K562 (cell line): ENCODE results near the gene TTC28. TPM values are rescaled to one million over a fixed set of nuclear protein-coding genes. Genes with fewer than 3 reads are reported as not detected.

Experiments used
- NRF1 ChIP-seq, 2 experiments: fragments of 450-650 bp; IDR thresholded peaks in 1 of 2; conservative IDR thresholded peaks in 1 of 2; 2 replicates each; pipeline ENCODE4 v1.6.1; 2014; ENCODE audit warnings: mild to moderate bottlenecking in 2 of 2
- POLR2AphosphoS2 ChIP-seq: IDR thresholded peaks from 2 replicates; pipeline ENCODE4 v1.6.1; 2012; ENCODE audit warnings: low read length, improper control_type of control experiment
- SMAD4 ChIP-seq: fragments of 250-450 bp; sonication (Bioruptor Pico); conservative IDR thresholded peaks from 2 replicates; pipeline ENCODE4 v1.8.0; 2021; ENCODE audit warnings: inconsistent platforms, mild to moderate bottlenecking, moderate library complexity
- SUPT5H ChIP-seq: fragments of 450-650 bp; IDR thresholded peaks from 2 replicates; pipeline ENCODE4 v1.6.1; 2016
- ZBTB11 ChIP-seq, 3 experiments: fragments of 200-800 bp in 1 of 3; fragments of 250-450 bp in 1 of 3; fragments of 450-650 bp in 1 of 3; sonication (Bioruptor Pico) in 1 of 3; sonication (Bioruptor generic) in 1 of 3; formaldehyde crosslinking in 1 of 3; IDR thresholded peaks; 2 replicates each; pipeline versions ENCODE4 v1.6.1 to v1.8.0; 2016 to 2022; ENCODE audit warnings: mild to moderate bottlenecking in 2 of 3, missing genetic modification characterization in 2 of 3, missing compliant biosample characterization in 1 of 3, moderate library complexity in 1 of 3
- ZHX1 ChIP-seq: fragments of 150-350 bp; conservative IDR thresholded peaks from 2 replicates; pipeline ENCODE4 v1.6.1; 2014; ENCODE audit warnings: low read length
- ZNF133 ChIP-seq: fragments of 250-450 bp; sonication (Bioruptor Pico); IDR thresholded peaks from 2 replicates; pipeline ENCODE4 v1.4.0; 2020; ENCODE audit warnings: mild to moderate bottlenecking
- ZNF175 ChIP-seq: fragments of 200-800 bp; sonication (Bioruptor generic); IDR thresholded peaks from 2 replicates; pipeline ENCODE4 v1.6.1; 2016; ENCODE audit warnings: low read depth, mild to moderate bottlenecking, missing genetic modification characterization, missing compliant biosample characterization
- ZNF76 ChIP-seq: fragments of 250-450 bp; sonication (Bioruptor Pico); IDR thresholded peaks from 2 replicates; pipeline ENCODE4 v1.4.0; 2020; ENCODE audit warnings: mild to moderate bottlenecking, moderate library complexity, borderline replicate concordance
- polyA plus RNA-seq, 8 experiments: library from polyadenylated mRNA; depleted of rRNA in 4 of 8; stranded (reverse) in 5 of 8; unstranded in 3 of 8; fragments of >200 nt; fragmentation: Nextera tagmentation in 2 of 8; fragmentation: Illumina TruSeq in 1 of 8; extraction: Ambion mirVana in 2 of 8; extraction: Trizol in 1 of 8; gene quantifications; 2 replicates each; pipeline versions ENCODE4 v1.2.1 to v1.2.3, GENCODE V29; 2011 to 2014; ENCODE audit warnings: inconsistent platforms in 1 of 8, missing spikeins in 1 of 8
- total RNA-seq, 7 experiments: library from RNA; depleted of rRNA in 6 of 7; stranded (reverse); fragments of >200 nt in 6 of 7; fragmentation: Illumina TruSeq in 2 of 7; extraction: Trizol in 2 of 7; gene quantifications; 2 replicates each; pipeline versions ENCODE4 v1.2.1 to v1.2.3, GENCODE V29; 2011 to 2021; ENCODE audit warnings: low replicate concordance in 1 of 7
- TF ChIP-seq, protein P1 (sequence below), 2 experiments: fragments of 450-650 bp in 1 of 2; sonication (generic) in 1 of 2; formaldehyde crosslinking in 1 of 2; IDR thresholded peaks; 2 replicates each; pipeline versions ENCODE4 v1.7.1 to v1.9.0; 2016 to 2022; ENCODE audit warnings: inconsistent platforms in 1 of 2, mild to moderate bottlenecking in 1 of 2, missing genetic modification reagents in 1 of 2

TTC28 gene
- total and polyA plus RNA-seq, 9 of the 15 experiments (the other 6 are each of a cell fraction or from before 2014, with no cell fraction given): 0.22 to 10.7 (median 3.1) TPM

- TF ChIP-seq SUPT5H (no peak), SMAD4 (CRISPR knock-in tag) (peak; percentile 71), POLR2AphosphoS2 (no peak), ZNF76 (CRISPR knock-in tag) (0 out of 2 replicates have a peak, but pooled peaks have one; percentile 54), ZBTB11 (CRISPR knock-in tag; IDR thresholded peaks at IDR 0.05) (peak in 1 of 3 experiments; percentile 54; a peak in 1 of 6 replicates), NRF1 (conservative IDR thresholded peaks at IDR 0.05 in 1 of 2, IDR thresholded peaks at IDR 0.05 in 1 of 2) (no peak), ZHX1 (no peak), ZNF175 (CRISPR knock-in tag) (peak; percentile 84), ZNF133 (CRISPR knock-in tag) (no peak)
- TF ChIP-seq, protein P1, sequence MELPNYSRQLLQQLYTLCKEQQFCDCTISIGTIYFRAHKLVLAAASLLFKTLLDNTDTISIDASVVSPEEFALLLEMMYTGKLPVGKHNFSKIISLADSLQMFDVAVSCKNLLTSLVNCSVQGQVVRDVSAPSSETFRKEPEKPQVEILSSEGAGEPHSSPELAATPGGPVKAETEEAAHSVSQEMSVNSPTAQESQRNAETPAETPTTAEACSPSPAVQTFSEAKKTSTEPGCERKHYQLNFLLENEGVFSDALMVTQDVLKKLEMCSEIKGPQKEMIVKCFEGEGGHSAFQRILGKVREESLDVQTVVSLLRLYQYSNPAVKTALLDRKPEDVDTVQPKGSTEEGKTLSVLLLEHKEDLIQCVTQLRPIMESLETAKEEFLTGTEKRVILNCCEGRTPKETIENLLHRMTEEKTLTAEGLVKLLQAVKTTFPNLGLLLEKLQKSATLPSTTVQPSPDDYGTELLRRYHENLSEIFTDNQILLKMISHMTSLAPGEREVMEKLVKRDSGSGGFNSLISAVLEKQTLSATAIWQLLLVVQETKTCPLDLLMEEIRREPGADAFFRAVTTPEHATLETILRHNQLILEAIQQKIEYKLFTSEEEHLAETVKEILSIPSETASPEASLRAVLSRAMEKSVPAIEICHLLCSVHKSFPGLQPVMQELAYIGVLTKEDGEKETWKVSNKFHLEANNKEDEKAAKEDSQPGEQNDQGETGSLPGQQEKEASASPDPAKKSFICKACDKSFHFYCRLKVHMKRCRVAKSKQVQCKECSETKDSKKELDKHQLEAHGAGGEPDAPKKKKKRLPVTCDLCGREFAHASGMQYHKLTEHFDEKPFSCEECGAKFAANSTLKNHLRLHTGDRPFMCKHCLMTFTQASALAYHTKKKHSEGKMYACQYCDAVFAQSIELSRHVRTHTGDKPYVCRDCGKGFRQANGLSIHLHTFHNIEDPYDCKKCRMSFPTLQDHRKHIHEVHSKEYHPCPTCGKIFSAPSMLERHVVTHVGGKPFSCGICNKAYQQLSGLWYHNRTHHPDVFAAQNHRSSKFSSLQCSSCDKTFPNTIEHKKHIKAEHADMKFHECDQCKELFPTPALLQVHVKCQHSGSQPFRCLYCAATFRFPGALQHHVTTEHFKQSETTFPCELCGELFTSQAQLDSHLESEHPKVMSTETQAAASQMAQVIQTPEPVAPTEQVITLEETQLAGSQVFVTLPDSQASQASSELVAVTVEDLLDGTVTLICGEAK (IDR thresholded peaks at IDR 0.05): no peak
- TF ChIP-seq, protein P1 (CRISPR knock-in tag; IDR thresholded peaks at IDR 0.05): no peak
Measured at GRCh38 chr22:28544431-28544868, 135.2 kb downstream of the TTC28 start (continued).
